Ovary (tissue), 3 donors: Measurements from ENCODE around the gene RD3L.

Experiments
- CTCF ChIP-seq, 3 donors: fragments of 450-650 bp in 2 of 3; fragments of 200-600 bp in 1 of 3; IDR thresholded peaks; one replicate each; pipeline versions ENCODE4 v1.5.1 to v1.8.0; 2016 to 2022; ENCODE audit warnings: antibody characterized with exemption in 3 of 3, mild to moderate bottlenecking in 1 of 3
- POLR2A ChIP-seq: fragments of 450-650 bp; IDR thresholded peaks from one replicate; pipeline ENCODE4 v1.6.1; 2017; ENCODE audit warnings: antibody characterized with exemption, mild to moderate bottlenecking, moderate library complexity
- donor health status: DM: no; HTN: no; CAD: no.

DNA sequence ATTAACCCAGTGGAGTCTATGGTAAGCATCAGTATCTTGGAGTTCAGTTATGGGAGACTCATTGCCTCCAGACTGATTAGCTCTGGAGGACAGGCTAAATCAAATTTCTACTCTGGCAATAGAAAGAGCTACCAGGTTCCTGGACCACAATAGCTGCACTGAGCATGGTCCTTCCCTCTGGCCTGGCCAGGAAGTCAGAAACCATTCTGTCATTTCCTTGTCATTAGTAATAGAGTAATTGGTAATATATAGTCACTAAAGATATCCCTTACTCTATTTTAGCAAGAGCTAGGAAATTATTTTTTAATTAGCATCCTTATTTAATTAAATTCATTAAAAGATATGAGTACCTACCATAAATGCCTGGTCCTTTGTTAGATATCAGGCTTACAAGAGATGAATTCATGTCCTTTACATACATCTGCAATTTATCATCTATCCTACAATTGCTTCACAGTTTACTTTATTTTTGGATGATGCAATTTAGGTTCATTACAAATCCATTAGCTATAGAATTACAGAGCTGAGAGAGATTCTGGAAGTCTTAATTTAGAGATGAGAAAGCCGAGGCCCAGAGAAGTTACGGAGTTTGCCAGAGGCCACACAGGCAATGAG, 37.7 kb downstream of the RD3L start:
- no peak for TF ChIP-seq CTCF (IDR thresholded peaks at IDR 0.05)
- TF ChIP-seq POLR2A = no peak
